Activated CD4-positive, alpha-beta T cell treated with anti-CD3 and anti-CD28 coated beads, Interleukin-2, amount 50 U/mL, for 4 hours (primary cell): ENCODE results near the gene C11orf52.
"Not testable (repeated sequence)": the region's sequence is repeated elsewhere in the genome, so short reads cannot be mapped to it uniquely, and the experiment has no call there.

Experiments used
- DNase-seq, 2 experiments: peaks; one replicate each; pipeline ENCODE4 v3.0.0-alpha.2; 2020

C11orf52 gene

GRCh38 chr11:111913031-111913861 is 5.5 kb upstream of the C11orf52 start:
- no peak for DNase-seq

GRCh38 chr11:111913997-111914396 is 4.7 kb upstream of the C11orf52 start:
- no peak for DNase-seq

GRCh38 chr11:111916768-111917167 is 1.9 kb upstream of the C11orf52 start:
- DNase-seq, result no peak

- DNase-seq, result no peak
Measured at GRCh38 chr11:111917312-111917711, 1.4 kb upstream of the C11orf52 start.

- no peak for DNase-seq
Measured at GRCh38 chr11:111917788-111918187, 925 bp upstream of the C11orf52 start.

- no peak for DNase-seq
Measured at GRCh38 chr11:111920908-111921307, 2.2 kb downstream of the C11orf52 start.

- no peak for DNase-seq
Measured at GRCh38 chr11:111921541-111922230, 3.0 kb downstream of the C11orf52 start.

GRCh38 chr11:111922803-111923202 is 4.1 kb downstream of the C11orf52 start:
- no peak for DNase-seq

- no peak for DNase-seq
Measured at GRCh38 chr11:111923351-111923788, 4.7 kb downstream of the C11orf52 start.

GRCh38 chr11:111923951-111924350 is 5.2 kb downstream of the C11orf52 start:
- no peak for DNase-seq

GRCh38 chr11:111925953-111926352 is 7.2 kb downstream of the C11orf52 start:
- DNase-seq, result no peak

- peak; percentile 90 for DNase-seq
Measured at GRCh38 chr11:111926505-111927391, 8.0 kb downstream of the C11orf52 start.

- no peak for DNase-seq
Measured at GRCh38 chr11:111930472-111930871, 11.8 kb downstream of the C11orf52 start.

GRCh38 chr11:111932611-111932950 is 13.9 kb downstream of the C11orf52 start:
- no peak for DNase-seq

GRCh38 chr11:111933176-111933575 is 14.5 kb downstream of the C11orf52 start:
- not testable (repeated sequence) for DNase-seq

GRCh38 chr11:111933872-111934271 is 15.2 kb downstream of the C11orf52 start:
- no peak for DNase-seq

- DNase-seq, result no peak
Measured at GRCh38 chr11:111934306-111934705, 15.6 kb downstream of the C11orf52 start.

- DNase-seq, result no peak
Measured at GRCh38 chr11:111935317-111936039, 16.8 kb downstream of the C11orf52 start.

- no peak for DNase-seq
Measured at GRCh38 chr11:111936040-111936540, 17.4 kb downstream of the C11orf52 start.

- DNase-seq, result no peak
Measured at GRCh38 chr11:111937461-111937769, 18.7 kb downstream of the C11orf52 start.

- no peak for DNase-seq
Measured at GRCh38 chr11:111937844-111938243, 19.1 kb downstream of the C11orf52 start.

GRCh38 chr11:111938687-111939160 is 20.0 kb downstream of the C11orf52 start:
- no peak for DNase-seq
